HL-60 (cell line): ENCODE measurements around the gene RBPJ.

ENCODE experiments used
- CTCF ChIP-seq: IDR thresholded peaks from one replicate; pipeline ENCODE4 v1.5.1; 2011; ENCODE audit warnings: low read length, control low read depth, inconsistent platforms; ENCODE audit not compliant: insufficient read depth
- POLR2AphosphoS5 ChIP-seq: IDR thresholded peaks from 2 replicates; pipeline ENCODE4 v1.6.1; 2012; ENCODE audit warnings: low read depth

DNA sequence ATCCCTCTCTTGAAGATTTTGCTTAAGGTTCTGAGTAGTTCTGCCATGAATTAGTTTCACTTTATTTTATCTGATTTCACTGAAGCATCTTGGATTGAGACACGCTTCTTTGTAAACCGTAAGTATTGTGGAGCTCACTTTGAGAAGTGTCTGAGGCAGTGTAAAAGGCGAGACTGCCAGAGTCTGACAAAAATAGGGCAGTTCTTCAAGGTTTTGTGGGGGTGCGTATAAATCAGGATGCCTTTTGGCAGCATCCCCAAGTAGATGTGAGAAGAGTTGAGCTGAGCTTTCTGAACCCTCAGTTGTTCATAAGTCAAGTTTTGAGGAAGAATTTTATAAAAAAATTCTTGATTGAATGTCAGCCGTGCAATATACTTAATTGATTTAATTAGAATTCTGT lies 76.3 kb downstream of the RBPJ start:
- TF ChIP-seq CTCF = no peak
- TF ChIP-seq POLR2AphosphoS5 = no peak
